Endothelial cell of umbilical vein (primary cell): ENCODE results near the gene FYTTD1. TPM values are rescaled to one million over a fixed set of nuclear protein-coding genes. Genes with fewer than 3 reads are reported as not detected.

Experiments
- BruUV-seq: library from RNA; stranded (reverse); fragments of 400-500 nt; replicated peaks from 2 replicates; lab custom pipeline; 2021; lab: Mats Ljungman, UMichigan
- CTCF ChIA-PET: fragments of 300-600, 350-600 bp; sonication (Branson Sonifier 250); formaldehyde crosslinking; loops from one replicate; lab custom pipeline; 2021; ENCODE audit warnings: antibody characterized with exemption, inconsistent platforms; lab: Charles Lee
- POLR2A ChIA-PET: fragments of 300-600, 350-600 bp; sonication (Branson Sonifier 250); formaldehyde crosslinking; loops from one replicate; lab custom pipeline; 2021; ENCODE audit warnings: antibody characterized with exemption, inconsistent platforms; lab: Charles Lee
- DNase-seq: peaks from one replicate; pipeline ENCODE4 v3.0.0-alpha.2; 2011; ENCODE audit warnings: low read depth, low spot score
- FAIRE-seq: peaks from 2 replicates; lab custom pipeline; 2011; peaks lifted over from hg19 to GRCh38; lab: Jason Lieb, UNC
- H2AFZ ChIP-seq: 2 replicates; pipeline ENCODE4 v1.6.0; 2012; ENCODE audit warnings: low read depth, low read length, control low read depth, inconsistent platforms
- H3K27ac ChIP-seq: 2 replicates; pipeline ENCODE4 v1.5.1; 2011; ENCODE audit warnings: low read depth, mild to moderate bottlenecking, control low read depth, low read length, moderate library complexity; ENCODE audit not compliant: insufficient read depth
- H3K27me3 ChIP-seq, 2 experiments: 2 replicates each; pipeline versions ENCODE4 v1.6.0 to v1.6.1; 2011; ENCODE audit warnings: low read length in 2 of 2, mixed read lengths in 1 of 2; ENCODE audit not compliant: control insufficient read depth in 2 of 2, insufficient read depth in 2 of 2
- H3K36me3 ChIP-seq, 2 experiments: 2 replicates in 1 of 2; 3 replicates in 1 of 2; pipeline ENCODE4 v1.5.1; 2011; ENCODE audit warnings: low read length in 2 of 2, mild to moderate bottlenecking in 1 of 2, moderate library complexity in 1 of 2; ENCODE audit not compliant: control insufficient read depth in 2 of 2, insufficient read depth in 2 of 2; ENCODE audit errors: extremely low read depth in 1 of 2
- H3K4me1 ChIP-seq: 3 replicates; pipeline ENCODE4 v1.5.1; 2011; ENCODE audit warnings: mild to moderate bottlenecking, low read length; ENCODE audit not compliant: control insufficient read depth, insufficient read depth; ENCODE audit errors: extremely low read depth
- H3K4me2 ChIP-seq: 2 replicates; pipeline ENCODE4 v1.6.1; 2011; ENCODE audit warnings: low read length, control low read depth, mixed read lengths; ENCODE audit not compliant: insufficient read depth
- H3K4me3 ChIP-seq, 3 experiments: fragments of 200-600 bp in 1 of 3; sonication (generic), shearing (Covaris generic) in 1 of 3; replicated peaks in 1 of 3; 2 replicates each; pipeline ENCODE4 v1.5.1; 2011 to 2016; ENCODE audit warnings: control low read depth in 3 of 3, low read length in 3 of 3, mild to moderate bottlenecking in 2 of 3, inconsistent platforms in 1 of 3, low read depth in 1 of 3, moderate library complexity in 1 of 3; ENCODE audit not compliant: insufficient read depth in 1 of 3
- H3K79me2 ChIP-seq: 2 replicates; pipeline ENCODE4 v1.6.0; 2012; ENCODE audit warnings: low read length, inconsistent platforms; ENCODE audit not compliant: control insufficient read depth, insufficient read depth
- H3K9ac ChIP-seq: replicated peaks from 2 replicates; pipeline ENCODE3; 2011; ENCODE audit warnings: low read length, control low read depth; ENCODE audit not compliant: insufficient read depth; ENCODE audit errors: extremely low read depth
- H3K9me1 ChIP-seq: replicated peaks from 3 replicates; pipeline ENCODE4 v1.6.0; 2011; ENCODE audit warnings: mild to moderate bottlenecking, low read length; ENCODE audit not compliant: control insufficient read depth, insufficient read depth; ENCODE audit errors: extremely low read depth
- H3K9me3 ChIP-seq: replicated peaks from 2 replicates; pipeline ENCODE4 v1.5.1; 2012; ENCODE audit warnings: low read length, inconsistent platforms; ENCODE audit not compliant: control insufficient read depth, insufficient read depth
- H4K20me1 ChIP-seq: replicated peaks from 2 replicates; pipeline ENCODE3; 2011; ENCODE audit warnings: mild to moderate bottlenecking, low read length; ENCODE audit not compliant: control insufficient read depth, insufficient read depth; ENCODE audit errors: extremely low read depth
- CTCF ChIP-seq, 2 donors: IDR thresholded peaks; 1 replicate in 1 of 2; 2 replicates in 1 of 2; pipeline ENCODE4 v1.5.1; 2011; ENCODE audit warnings: low read length in 2 of 2, mild to moderate bottlenecking in 2 of 2, moderate library complexity in 2 of 2, control low read depth in 1 of 2, inconsistent platforms in 1 of 2, low read depth in 1 of 2; ENCODE audit not compliant: insufficient read depth in 1 of 2; ENCODE audit errors: extremely low read depth in 1 of 2
- EZH2 ChIP-seq: IDR thresholded peaks from 2 replicates; pipeline ENCODE4 v1.6.1; 2012; ENCODE audit warnings: borderline replicate concordance, low read depth, mild to moderate bottlenecking, moderate library complexity, low read length, inconsistent platforms; ENCODE audit not compliant: severe bottlenecking
- FOS ChIP-seq: IDR thresholded peaks from 2 replicates; pipeline ENCODE4 v1.6.1; 2011; ENCODE audit warnings: mild to moderate bottlenecking, low read length, moderate library complexity, borderline replicate concordance; ENCODE audit not compliant: insufficient read depth
- GATA2 ChIP-seq: IDR thresholded peaks from 2 replicates; pipeline ENCODE4 v1.7.0; 2011; ENCODE audit warnings: low read depth, mild to moderate bottlenecking, moderate library complexity, mixed read lengths, low read length; ENCODE audit not compliant: insufficient read length, insufficient read depth
- JUN ChIP-seq: IDR thresholded peaks from 2 replicates; pipeline ENCODE4 v1.6.1; 2011; ENCODE audit warnings: borderline replicate concordance, low read depth; ENCODE audit not compliant: insufficient read length, insufficient read depth
- MAX ChIP-seq: IDR thresholded peaks from 2 replicates; pipeline ENCODE4 v1.6.1; 2011; ENCODE audit not compliant: insufficient read depth, insufficient read length
- MYC ChIP-seq: IDR thresholded peaks from one replicate; pipeline ENCODE4 v1.6.1; 2011; ENCODE audit warnings: mild to moderate bottlenecking, low read depth, low read length
- POLR2A ChIP-seq: IDR thresholded peaks from 2 replicates; pipeline ENCODE4 v1.6.1; 2012; ENCODE audit warnings: low read depth, mild to moderate bottlenecking, control low read depth, low read length
- POLR2AphosphoS5 ChIP-seq: IDR thresholded peaks from 2 replicates; pipeline ENCODE4 v1.6.1; 2012; ENCODE audit warnings: low read depth, mild to moderate bottlenecking, control low read depth, low read length, moderate library complexity; ENCODE audit not compliant: insufficient read depth
- dilution Hi-C: fragments of 300-500 bp; cut with MboI; formaldehyde crosslinking; loops from one replicate; pipeline ENCODE4 v1.15.0; 2019; ENCODE audit warnings: low sequenced_read_pairs; ENCODE audit not compliant: extremely low pct_ligation_motif_present
- intact Hi-C: fragments of 100-400 bp; cut with micrococcal nuclease; formaldehyde crosslinking; loops from one replicate; pipeline ENCODE4 v1.10.0; 2022
- polyA plus RNA-seq, 4 experiments: library from polyadenylated mRNA; depleted of rRNA in 3 of 4; stranded (reverse) in 3 of 4; unstranded in 1 of 4; fragments of >200 nt; gene quantifications; 2 replicates each; pipeline versions ENCODE4 v1.2.1 to v1.2.3, GENCODE V29; 2011 to 2012; ENCODE audit warnings: missing spikeins in 1 of 4
- total RNA-seq: library from RNA; stranded (reverse); gene quantifications from 2 replicates; pipeline ENCODE4 v1.2.3, GENCODE V29; 2021

Gene FYTTD1
- total and polyA plus RNA-seq, 2 donors (not counting 3 experiments of a cell fraction or from before 2014, with no cell fraction given) = 8.9 to 52.3 TPM

GRCh38 chr3:197798863-197799262 lies 49.2 kb downstream of the FYTTD1 start:
- TF ChIP-seq EZH2 (no peak), POLR2AphosphoS5 (no peak)
- no peak overlapping the region for H3K4me2 ChIP-seq
- no peak overlapping the region for H3K4me3 ChIP-seq
- FAIRE-seq (no peak), DNase-seq (no peak)
- intact Hi-C loops (no loop called here), dilution Hi-C loops (no loop called here)
- H3K79me2 ChIP-seq = peaks cover 96% of the 10 kb centered on the region
- H3K9me1 ChIP-seq = no peaks in the 10 kb centered on the region
- H3K9ac ChIP-seq = no peak overlapping the region
- no peaks in the 10 kb centered on the region for H3K9me3 ChIP-seq
- H3K27ac ChIP-seq = no peak overlapping the region
- ChIA-PET CTCF (no interaction called here), POLR2A (interaction anchor here (0.5 kb wide), 1 partner anchor 19 kb away, joined by 3 read pairs; no protein-coding TSS in a partner anchor)
- no peaks in the 10 kb centered on the region for H3K27me3 ChIP-seq
- H3K4me1 ChIP-seq = peaks cover 3% of the 10 kb centered on the region
- no peak overlapping the region for H2AFZ ChIP-seq
- no TSS peak for BruUV-seq
- H3K36me3 ChIP-seq = no peaks in the 10 kb centered on the region
- peaks cover 23% of the 10 kb centered on the region for H4K20me1 ChIP-seq

GRCh38 chr3:197800379-197800778 lies 50.7 kb downstream of the FYTTD1 start:
- ChIA-PET CTCF (interaction anchor here (1.6 kb wide), 1 partner anchor 10 kb away, joined by 5 read pairs; no protein-coding TSS in a partner anchor), POLR2A (interaction anchor here (1.2 kb wide), 1 partner anchor 9 kb away, joined by 4 read pairs; the partner anchor contains the start of gene LRCH3)
- no peak for TF ChIP-seq GATA2
- TF ChIP-seq MYC = no peak
- TF ChIP-seq MAX = no peak
- TF ChIP-seq EZH2 = no peak
- TF ChIP-seq JUN = no peak
- TF ChIP-seq FOS = no peak
- TF ChIP-seq POLR2AphosphoS5 = no peak
- TF ChIP-seq CTCF (IDR thresholded peaks at IDR 0.05; ENCODE audit: extremely low read depth in 1 of 2, insufficient read depth in 1 of 2, low read depth in 1 of 2, low read length in 2 of 2) = no peak
- no peak for TF ChIP-seq POLR2A
- Histone ChIP-seq H3K9me3 (no peaks in the 10 kb centered on the region), H3K9me1 (no peaks in the 10 kb centered on the region), H3K36me3 (no peaks in the 10 kb centered on the region), H3K27ac (no peak overlapping the region), H4K20me1 (peaks cover 25% of the 10 kb centered on the region), H3K27me3 (no peaks in the 10 kb centered on the region), H3K79me2 (peaks cover 94% of the 10 kb centered on the region), H3K4me1 (no peaks in the 10 kb centered on the region), H3K9ac (no peak overlapping the region), H3K4me2 (no peak overlapping the region), H2AFZ (no peak overlapping the region), H3K4me3 (no peak overlapping the region)
- intact Hi-C loops (no loop called here), dilution Hi-C loops (no loop called here)
- BruUV-seq = no TSS peak
- no peak for DNase-seq
- FAIRE-seq = no peak
